HepG2 (cell line): ENCODE measurements around the gene TRIM27.

ENCODE experiments used
- SP1 ChIP-seq, 2 experiments: fragments of 450-650 bp in 1 of 2; sonication (generic) in 1 of 2; formaldehyde crosslinking in 1 of 2; IDR thresholded peaks; 2 replicates each; pipeline versions ENCODE4 v1.4.0 to v1.6.1; 2016 to 2020; ENCODE audit warnings: missing genetic modification reagents in 1 of 2
- ZFX ChIP-seq: sonication (generic); formaldehyde crosslinking; IDR thresholded peaks from 2 replicates; pipeline ENCODE4 v1.4.0; 2020; ENCODE audit warnings: mild to moderate bottlenecking, low read depth, missing genetic modification reagents, moderate library complexity

DNA sequence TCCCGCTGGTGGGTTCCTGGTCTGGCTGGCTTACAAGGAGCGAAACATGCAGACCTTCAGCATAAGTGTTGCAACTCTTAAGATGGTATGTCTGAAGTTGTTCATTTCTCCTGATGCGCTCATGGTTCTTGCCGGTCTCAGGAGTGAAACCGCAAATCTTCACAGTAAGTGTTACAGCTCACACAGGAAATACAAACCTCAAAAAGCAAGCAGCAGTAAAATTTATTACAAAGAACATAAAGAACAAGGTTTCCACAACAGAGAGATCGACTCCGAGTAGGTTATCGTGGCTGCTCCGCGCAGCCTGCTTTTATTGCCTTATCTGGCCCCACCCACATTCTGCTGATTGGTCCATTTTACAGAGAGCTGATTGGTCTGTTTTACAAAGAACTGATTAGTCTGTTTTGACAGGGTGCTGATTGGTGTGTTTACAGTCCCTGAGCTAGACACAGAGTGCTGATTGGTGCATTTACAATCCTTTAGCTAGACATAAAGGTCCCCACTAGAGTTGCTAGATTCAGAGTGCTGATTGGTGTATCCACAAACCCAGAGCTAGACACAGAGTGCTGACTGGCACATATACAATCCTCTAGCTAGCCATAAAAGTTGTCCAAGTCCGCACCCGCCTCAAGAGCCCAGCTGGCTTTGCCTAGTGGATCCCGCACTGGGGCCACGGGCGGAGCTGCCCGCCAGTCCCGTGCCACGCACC is 39.2 kb downstream of the TRIM27 start:
- TF ChIP-seq ZFX: no peak
- TF ChIP-seq SP1 (IDR thresholded peaks at IDR 0.05): no peak
- TF ChIP-seq SP1 (CRISPR knock-in tag; IDR thresholded peaks at IDR 0.05): no peak
